Transverse colon (tissue), 4 donors: Measurements from ENCODE around the gene KCTD16. TPM values are rescaled to one million over a fixed set of nuclear protein-coding genes. Genes with fewer than 3 reads are reported as not detected.
A peak's percentile ranks its signal among the peaks of the same experiment; 100 is the strongest.

Experiments used
- DNase-seq: peaks from one replicate; pipeline ENCODE4 v3.0.0-alpha.2; 2019
- H3K27ac ChIP-seq, 4 donors: fragments of 200-600 bp; sonication (generic); 2 replicates each; pipeline ENCODE4 v1.5.1; 2016 to 2018; ENCODE audit warnings: inconsistent platforms in 4 of 4
- H3K27me3 ChIP-seq: fragments of 200-600 bp; sonication (generic); 2 replicates; pipeline ENCODE4 v1.5.1; 2017; ENCODE audit warnings: inconsistent platforms
- H3K36me3 ChIP-seq, 4 donors: fragments of 200-600 bp; sonication (generic); 2 replicates each; pipeline ENCODE4 v1.5.1; 2017 to 2019; ENCODE audit warnings: inconsistent platforms in 4 of 4
- H3K4me1 ChIP-seq, 4 donors: fragments of 200-600 bp; sonication (generic); 2 replicates each; pipeline ENCODE4 v1.5.1; 2017 to 2020; ENCODE audit warnings: inconsistent platforms in 4 of 4
- H3K4me3 ChIP-seq, 4 donors: fragments of 200-600 bp; sonication (generic); 1 replicate in 1 of 4; 2 replicates in 3 of 4; pipeline versions ENCODE4 v1.5.1 to v1.6.1; 2017 to 2019; ENCODE audit warnings: inconsistent platforms in 4 of 4
- H3K9me3 ChIP-seq, 2 donors: fragments of 200-600 bp; sonication (generic); 2 replicates each; pipeline ENCODE4 v1.5.1; 2017 to 2019; ENCODE audit warnings: inconsistent platforms in 2 of 2
- CTCF ChIP-seq, 5 experiments: fragments of 200-600 bp in 3 of 5; fragments of 450-650 bp in 2 of 5; sonication (generic) in 3 of 5; IDR thresholded peaks; 1 replicate in 2 of 5; 2 replicates in 3 of 5; pipeline ENCODE4 v1.5.1; 2016 to 2017; ENCODE audit warnings: antibody characterized with exemption in 5 of 5, inconsistent platforms in 3 of 5, mild to moderate bottlenecking in 2 of 5, moderate library complexity in 1 of 5
- EP300 ChIP-seq: sonication (generic); formaldehyde crosslinking; IDR thresholded peaks from one replicate; pipeline ENCODE4 v1.6.1; 2017; ENCODE audit warnings: antibody characterized with exemption, low read depth
- POLR2A ChIP-seq: fragments of 450-650 bp; IDR thresholded peaks from one replicate; pipeline ENCODE4 v1.6.1; 2016; ENCODE audit warnings: antibody characterized with exemption, mild to moderate bottlenecking, moderate library complexity
- POLR2AphosphoS5 ChIP-seq, 3 donors: sonication (generic); formaldehyde crosslinking; IDR thresholded peaks; one replicate each; pipeline ENCODE4 v1.6.1; 2016; ENCODE audit warnings: antibody characterized with exemption in 3 of 3
- WGBS, 2 donors: methylation state at CpG; one replicate each; pipeline ENCODE4 v1.1.5; 2018; ENCODE audit warnings: low coverage in 1 of 2; 5-methylcytosine and 5-hydroxymethylcytosine counted together
- in situ Hi-C, 4 donors: fragments of 200-750 bp; cut with MboI; loops; one replicate each; pipeline versions ENCODE4 v1.15.0 to v1.15.1; 2017; ENCODE audit warnings: low sequenced_read_pairs in 3 of 4, low pct_ligation_motif_present in 1 of 4, low pct_unique_long_range_greater_than_20kb in 1 of 4
- intact Hi-C: fragments of 100-400 bp; cut with DNase I; formaldehyde crosslinking; loops from one replicate; pipeline ENCODE4 v1.15.1; 2023; ENCODE audit warnings: low total_unique reads
- total RNA-seq, 4 donors: library from RNA; depleted of rRNA; stranded (reverse); fragments of >200 nt; gene quantifications; one replicate each; pipeline ENCODE4 v1.1.0, GENCODE V29; 2016

Gene KCTD16
- total RNA-seq, 4 donors from 2014 or later: under 0.01 to 0.14 TPM; not detected in 2

GRCh38 chr5:144209361-144209760 lies 38.7 kb downstream of the KCTD16 start:
- no peaks in the 10 kb centered on the region for H3K9me3 ChIP-seq
- H3K27ac ChIP-seq: no peak overlapping the region
- peaks cover 0 to 7% (median 5%) of the 10 kb centered on the region in 4 donors for H3K4me1 ChIP-seq
- H3K36me3 ChIP-seq: no peaks in the 10 kb centered on the region
- in situ Hi-C loops (loop anchor here in 2 of 4 donors (25.0 kb wide), 2 partner anchors 1628 to 1853 kb away; partner anchors contain the start of gene PRELID2 (in 1 of the 2)), intact Hi-C loops (no loop called here)
- DNase-seq: no peak
- H3K27me3 ChIP-seq: peaks cover 43% of the 10 kb centered on the region
- TF ChIP-seq EP300 (no peak), POLR2A (no peak)
- H3K4me3 ChIP-seq: no peak overlapping the region
- WGBS, 2 donors: 70 to 83% methylated on average over 4 of the region's 4 CpGs

GRCh38 chr5:144210655-144211054 lies 40.0 kb downstream of the KCTD16 start:
- H3K27ac ChIP-seq: no peak overlapping the region
- intact Hi-C loops: no loop called here
- TF ChIP-seq POLR2AphosphoS5 (IDR thresholded peaks at IDR 0.05) (no peak), POLR2A (no peak)
- 50 to 69% methylated on average over 1 of the region's 1 CpG for WGBS, 2 donors
- H3K4me1 ChIP-seq: no peaks in the 10 kb centered on the region
- H3K27me3 ChIP-seq: peaks cover 31% of the 10 kb centered on the region
- no peaks in the 10 kb centered on the region for H3K9me3 ChIP-seq
- no peak for DNase-seq
- no peak overlapping the region for H3K4me3 ChIP-seq
- in situ Hi-C loops: loop anchor here in 2 of 4 donors (25.0 kb wide), 2 partner anchors 1627 to 1852 kb away; partner anchors contain the start of gene PRELID2 (in 1 of the 2)
- no peaks in the 10 kb centered on the region for H3K36me3 ChIP-seq

GRCh38 chr5:144219869-144220268 lies 49.2 kb downstream of the KCTD16 start:
- in situ Hi-C loops: loop anchor here in 2 of 4 donors (25.0 kb wide), 2 partner anchors 1617 to 1842 kb away; partner anchors contain the start of gene PRELID2 (in 1 of the 2)
- no peak for TF ChIP-seq EP300
- intact Hi-C loops: no loop called here
- DNase-seq: no peak
- Histone ChIP-seq H3K4me3 (no peak overlapping the region), H3K9me3 (no peaks in the 10 kb centered on the region), H3K4me1 (no peaks in the 10 kb centered on the region), H3K27ac (no peak overlapping the region), H3K27me3 (no peaks in the 10 kb centered on the region), H3K36me3 (peaks cover 0 to 2% (median 0%) of the 10 kb centered on the region in 4 donors)
- 69 to 83% methylated on average over 2 to 3 of the region's 3 CpGs for WGBS, 2 donors

GRCh38 chr5:144227363-144227999 lies 56.8 kb downstream of the KCTD16 start:
- Histone ChIP-seq H3K27ac (no peak overlapping the region), H3K36me3 (peaks cover 0 to 2% (median 0%) of the 10 kb centered on the region in 4 donors), H3K4me1 (no peaks in the 10 kb centered on the region), H3K4me3 (no peak overlapping the region), H3K9me3 (no peaks in the 10 kb centered on the region), H3K27me3 (no peaks in the 10 kb centered on the region)
- WGBS, 2 donors: 86 to 94% methylated on average over 2 of the region's 2 CpGs
- TF ChIP-seq CTCF (IDR thresholded peaks at IDR 0.05): no peak
- TF ChIP-seq EP300: no peak
- no peak for TF ChIP-seq POLR2A
- no peak for TF ChIP-seq POLR2AphosphoS5 (IDR thresholded peaks at IDR 0.05)
- no peak for DNase-seq
- in situ Hi-C loops: no loop called here
- intact Hi-C loops: no loop called here

- intact Hi-C loops (no loop called here), in situ Hi-C loops (no loop called here)
- no peak overlapping the region for H3K27ac ChIP-seq
- H3K4me3 ChIP-seq: no peak overlapping the region
- no peaks in the 10 kb centered on the region for H3K27me3 ChIP-seq
- no peaks in the 10 kb centered on the region for H3K36me3 ChIP-seq
- H3K9me3 ChIP-seq: no peaks in the 10 kb centered on the region
- no peak for TF ChIP-seq POLR2AphosphoS5 (IDR thresholded peaks at IDR 0.05)
- no peak for TF ChIP-seq POLR2A
- no peak for TF ChIP-seq EP300
- TF ChIP-seq CTCF (IDR thresholded peaks at IDR 0.05): no peak
- WGBS, 2 donors: 71 to 78% methylated on average over 4 of the region's 4 CpGs
- no peaks in the 10 kb centered on the region for H3K4me1 ChIP-seq
- peak; percentile 6 for DNase-seq
These were observed 60.1 kb downstream of the KCTD16 start for GRCh38 chr5:144230806-144231205.
